Endothelial cell of umbilical vein (primary cell): ENCODE data around the gene IFT52. TPM values are rescaled to one million over a fixed set of nuclear protein-coding genes. Genes with fewer than 3 reads are reported as not detected.

Source experiments
- BruUV-seq: library from RNA; stranded (reverse); fragments of 400-500 nt; replicated peaks from 2 replicates; lab custom pipeline; 2021; lab: Mats Ljungman, UMichigan
- CTCF ChIA-PET: fragments of 300-600, 350-600 bp; sonication (Branson Sonifier 250); formaldehyde crosslinking; loops from one replicate; lab custom pipeline; 2021; ENCODE audit warnings: antibody characterized with exemption, inconsistent platforms; lab: Charles Lee
- POLR2A ChIA-PET: fragments of 300-600, 350-600 bp; sonication (Branson Sonifier 250); formaldehyde crosslinking; loops from one replicate; lab custom pipeline; 2021; ENCODE audit warnings: antibody characterized with exemption, inconsistent platforms; lab: Charles Lee
- DNase-seq: peaks from one replicate; pipeline ENCODE4 v3.0.0-alpha.2; 2011; ENCODE audit warnings: low read depth, low spot score
- FAIRE-seq: peaks from 2 replicates; lab custom pipeline; 2011; peaks lifted over from hg19 to GRCh38; lab: Jason Lieb, UNC
- H2AFZ ChIP-seq: 2 replicates; pipeline ENCODE4 v1.6.0; 2012; ENCODE audit warnings: low read depth, low read length, control low read depth, inconsistent platforms
- H3K27ac ChIP-seq: 2 replicates; pipeline ENCODE4 v1.5.1; 2011; ENCODE audit warnings: low read depth, mild to moderate bottlenecking, control low read depth, low read length, moderate library complexity; ENCODE audit not compliant: insufficient read depth
- H3K27me3 ChIP-seq, 2 experiments: 2 replicates each; pipeline versions ENCODE4 v1.6.0 to v1.6.1; 2011; ENCODE audit warnings: low read length in 2 of 2, mixed read lengths in 1 of 2; ENCODE audit not compliant: control insufficient read depth in 2 of 2, insufficient read depth in 2 of 2
- H3K36me3 ChIP-seq, 2 experiments: 2 replicates in 1 of 2; 3 replicates in 1 of 2; pipeline ENCODE4 v1.5.1; 2011; ENCODE audit warnings: low read length in 2 of 2, mild to moderate bottlenecking in 1 of 2, moderate library complexity in 1 of 2; ENCODE audit not compliant: control insufficient read depth in 2 of 2, insufficient read depth in 2 of 2; ENCODE audit errors: extremely low read depth in 1 of 2
- H3K4me1 ChIP-seq: 3 replicates; pipeline ENCODE4 v1.5.1; 2011; ENCODE audit warnings: mild to moderate bottlenecking, low read length; ENCODE audit not compliant: control insufficient read depth, insufficient read depth; ENCODE audit errors: extremely low read depth
- H3K4me2 ChIP-seq: 2 replicates; pipeline ENCODE4 v1.6.1; 2011; ENCODE audit warnings: low read length, control low read depth, mixed read lengths; ENCODE audit not compliant: insufficient read depth
- H3K4me3 ChIP-seq, 3 experiments: fragments of 200-600 bp in 1 of 3; sonication (generic), shearing (Covaris generic) in 1 of 3; replicated peaks in 1 of 3; 2 replicates each; pipeline ENCODE4 v1.5.1; 2011 to 2016; ENCODE audit warnings: control low read depth in 3 of 3, low read length in 3 of 3, mild to moderate bottlenecking in 2 of 3, inconsistent platforms in 1 of 3, low read depth in 1 of 3, moderate library complexity in 1 of 3; ENCODE audit not compliant: insufficient read depth in 1 of 3
- H3K79me2 ChIP-seq: 2 replicates; pipeline ENCODE4 v1.6.0; 2012; ENCODE audit warnings: low read length, inconsistent platforms; ENCODE audit not compliant: control insufficient read depth, insufficient read depth
- H3K9ac ChIP-seq: replicated peaks from 2 replicates; pipeline ENCODE3; 2011; ENCODE audit warnings: low read length, control low read depth; ENCODE audit not compliant: insufficient read depth; ENCODE audit errors: extremely low read depth
- H3K9me1 ChIP-seq: replicated peaks from 3 replicates; pipeline ENCODE4 v1.6.0; 2011; ENCODE audit warnings: mild to moderate bottlenecking, low read length; ENCODE audit not compliant: control insufficient read depth, insufficient read depth; ENCODE audit errors: extremely low read depth
- H3K9me3 ChIP-seq: replicated peaks from 2 replicates; pipeline ENCODE4 v1.5.1; 2012; ENCODE audit warnings: low read length, inconsistent platforms; ENCODE audit not compliant: control insufficient read depth, insufficient read depth
- H4K20me1 ChIP-seq: replicated peaks from 2 replicates; pipeline ENCODE3; 2011; ENCODE audit warnings: mild to moderate bottlenecking, low read length; ENCODE audit not compliant: control insufficient read depth, insufficient read depth; ENCODE audit errors: extremely low read depth
- EZH2 ChIP-seq: IDR thresholded peaks from 2 replicates; pipeline ENCODE4 v1.6.1; 2012; ENCODE audit warnings: borderline replicate concordance, low read depth, mild to moderate bottlenecking, moderate library complexity, low read length, inconsistent platforms; ENCODE audit not compliant: severe bottlenecking
- FOS ChIP-seq: IDR thresholded peaks from 2 replicates; pipeline ENCODE4 v1.6.1; 2011; ENCODE audit warnings: mild to moderate bottlenecking, low read length, moderate library complexity, borderline replicate concordance; ENCODE audit not compliant: insufficient read depth
- GATA2 ChIP-seq: IDR thresholded peaks from 2 replicates; pipeline ENCODE4 v1.7.0; 2011; ENCODE audit warnings: low read depth, mild to moderate bottlenecking, moderate library complexity, mixed read lengths, low read length; ENCODE audit not compliant: insufficient read length, insufficient read depth
- JUN ChIP-seq: IDR thresholded peaks from 2 replicates; pipeline ENCODE4 v1.6.1; 2011; ENCODE audit warnings: borderline replicate concordance, low read depth; ENCODE audit not compliant: insufficient read length, insufficient read depth
- MYC ChIP-seq: IDR thresholded peaks from one replicate; pipeline ENCODE4 v1.6.1; 2011; ENCODE audit warnings: mild to moderate bottlenecking, low read depth, low read length
- POLR2A ChIP-seq: IDR thresholded peaks from 2 replicates; pipeline ENCODE4 v1.6.1; 2012; ENCODE audit warnings: low read depth, mild to moderate bottlenecking, control low read depth, low read length
- POLR2AphosphoS5 ChIP-seq: IDR thresholded peaks from 2 replicates; pipeline ENCODE4 v1.6.1; 2012; ENCODE audit warnings: low read depth, mild to moderate bottlenecking, control low read depth, low read length, moderate library complexity; ENCODE audit not compliant: insufficient read depth
- dilution Hi-C: fragments of 300-500 bp; cut with MboI; formaldehyde crosslinking; loops from one replicate; pipeline ENCODE4 v1.15.0; 2019; ENCODE audit warnings: low sequenced_read_pairs; ENCODE audit not compliant: extremely low pct_ligation_motif_present
- intact Hi-C: fragments of 100-400 bp; cut with micrococcal nuclease; formaldehyde crosslinking; loops from one replicate; pipeline ENCODE4 v1.10.0; 2022
- polyA plus RNA-seq, 4 experiments: library from polyadenylated mRNA; depleted of rRNA in 3 of 4; stranded (reverse) in 3 of 4; unstranded in 1 of 4; fragments of >200 nt; gene quantifications; 2 replicates each; pipeline versions ENCODE4 v1.2.1 to v1.2.3, GENCODE V29; 2011 to 2012; ENCODE audit warnings: missing spikeins in 1 of 4
- total RNA-seq: library from RNA; stranded (reverse); gene quantifications from 2 replicates; pipeline ENCODE4 v1.2.3, GENCODE V29; 2021
- TF ChIP-seq, protein P1 (sequence below), 2 donors: IDR thresholded peaks; 1 replicate in 1 of 2; 2 replicates in 1 of 2; pipeline ENCODE4 v1.5.1; 2011; ENCODE audit warnings: low read length in 2 of 2, mild to moderate bottlenecking in 2 of 2, moderate library complexity in 2 of 2, control low read depth in 1 of 2, inconsistent platforms in 1 of 2, low read depth in 1 of 2; ENCODE audit not compliant: insufficient read depth in 1 of 2; ENCODE audit errors: extremely low read depth in 1 of 2
- TF ChIP-seq, protein P2 (sequence below): IDR thresholded peaks from 2 replicates; pipeline ENCODE4 v1.6.1; 2011; ENCODE audit not compliant: insufficient read depth, insufficient read length

The IFT52 gene
- total and polyA plus RNA-seq, 2 donors (not counting 3 experiments of a cell fraction or from before 2014, with no cell fraction given) = 30.0 to 33.4 TPM

DNA sequence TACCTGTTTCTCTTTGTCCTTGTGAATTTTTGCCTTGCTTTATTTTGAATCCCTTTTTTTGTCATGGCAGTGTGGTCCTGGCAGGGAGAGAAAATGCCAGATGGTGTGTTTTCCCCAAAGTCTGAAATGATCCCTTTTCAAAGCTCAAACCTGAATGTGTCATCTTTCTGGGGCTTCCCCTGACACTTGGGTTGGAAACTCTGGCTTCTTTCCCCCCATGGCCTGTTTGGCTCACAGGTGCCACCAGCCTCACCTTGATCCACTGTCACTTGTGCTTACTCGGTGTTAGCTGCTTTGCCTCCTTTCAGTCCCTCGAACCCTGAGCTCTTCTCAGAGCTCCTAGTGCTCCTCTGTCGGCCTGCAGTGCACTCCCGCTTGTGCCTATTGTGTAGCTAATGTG lies 98.4 kb downstream of the IFT52 start:
- no peak for DNase-seq
- Histone ChIP-seq H3K9me1 (no peaks in the 10 kb centered on the region), H3K27me3 (no peaks in the 10 kb centered on the region), H3K27ac (no peak overlapping the region), H3K9ac (no peak overlapping the region), H4K20me1 (no peaks in the 10 kb centered on the region), H3K36me3 (peaks cover 0 to 3% of the 10 kb centered on the region in 2 experiments), H3K4me3 (no peak overlapping the region), H3K9me3 (no peaks in the 10 kb centered on the region), H3K4me1 (no peaks in the 10 kb centered on the region), H3K79me2 (no peaks in the 10 kb centered on the region), H2AFZ (no peak overlapping the region), H3K4me2 (no peak overlapping the region)
- dilution Hi-C loops = no loop called here
- CTCF ChIA-PET = interaction anchor here (0.9 to 4.8 kb wide), 4 partner anchors 21 to 240 kb away, joined by 3 to 39 read pairs (median 12); no protein-coding TSS in a partner anchor
- POLR2A ChIA-PET = no interaction called here
- no TSS peak for BruUV-seq
- TF ChIP-seq, protein P1, sequence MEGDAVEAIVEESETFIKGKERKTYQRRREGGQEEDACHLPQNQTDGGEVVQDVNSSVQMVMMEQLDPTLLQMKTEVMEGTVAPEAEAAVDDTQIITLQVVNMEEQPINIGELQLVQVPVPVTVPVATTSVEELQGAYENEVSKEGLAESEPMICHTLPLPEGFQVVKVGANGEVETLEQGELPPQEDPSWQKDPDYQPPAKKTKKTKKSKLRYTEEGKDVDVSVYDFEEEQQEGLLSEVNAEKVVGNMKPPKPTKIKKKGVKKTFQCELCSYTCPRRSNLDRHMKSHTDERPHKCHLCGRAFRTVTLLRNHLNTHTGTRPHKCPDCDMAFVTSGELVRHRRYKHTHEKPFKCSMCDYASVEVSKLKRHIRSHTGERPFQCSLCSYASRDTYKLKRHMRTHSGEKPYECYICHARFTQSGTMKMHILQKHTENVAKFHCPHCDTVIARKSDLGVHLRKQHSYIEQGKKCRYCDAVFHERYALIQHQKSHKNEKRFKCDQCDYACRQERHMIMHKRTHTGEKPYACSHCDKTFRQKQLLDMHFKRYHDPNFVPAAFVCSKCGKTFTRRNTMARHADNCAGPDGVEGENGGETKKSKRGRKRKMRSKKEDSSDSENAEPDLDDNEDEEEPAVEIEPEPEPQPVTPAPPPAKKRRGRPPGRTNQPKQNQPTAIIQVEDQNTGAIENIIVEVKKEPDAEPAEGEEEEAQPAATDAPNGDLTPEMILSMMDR (IDR thresholded peaks at IDR 0.05; ENCODE audit: extremely low read depth in 1 of 2, insufficient read depth in 1 of 2, low read depth in 1 of 2, low read length in 2 of 2) = no peak
- TF ChIP-seq JUN = no peak
- no peak for TF ChIP-seq MYC
- TF ChIP-seq POLR2AphosphoS5 = no peak
- TF ChIP-seq FOS = no peak
- no peak for TF ChIP-seq POLR2A
- no peak for TF ChIP-seq EZH2
- TF ChIP-seq GATA2 = no peak
- TF ChIP-seq, protein P2, sequence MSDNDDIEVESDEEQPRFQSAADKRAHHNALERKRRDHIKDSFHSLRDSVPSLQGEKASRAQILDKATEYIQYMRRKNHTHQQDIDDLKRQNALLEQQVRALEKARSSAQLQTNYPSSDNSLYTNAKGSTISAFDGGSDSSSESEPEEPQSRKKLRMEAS = no peak
- no peak for FAIRE-seq
- intact Hi-C loops = no loop called here
